GM21825 (cell line): ENCODE results near the gene TSHZ1.

Experiments used
- ATAC-seq: cut with Tn5 transposase; IDR thresholded peaks from one replicate; pipeline ENCODE4 v1.9.1; 2021; ENCODE audit warnings: mild to moderate bottlenecking, moderate library complexity; ENCODE audit not compliant: unreplicated experiment

TSHZ1 gene

GRCh38 chr18:75218065-75218923 is 7.7 kb downstream of the TSHZ1 start:
- ATAC-seq: no peak

- ATAC-seq: no peak
Measured at GRCh38 chr18:75219745-75220375, 9.3 kb downstream of the TSHZ1 start.

GRCh38 chr18:75220551-75221355 is 10.2 kb downstream of the TSHZ1 start:
- ATAC-seq: no peak

- no peak for ATAC-seq
Measured at GRCh38 chr18:75221397-75221796, 10.8 kb downstream of the TSHZ1 start.

GRCh38 chr18:75221897-75222296 is 11.3 kb downstream of the TSHZ1 start:
- ATAC-seq: no peak

GRCh38 chr18:75222407-75222806 is 11.8 kb downstream of the TSHZ1 start:
- no peak for ATAC-seq

GRCh38 chr18:75223687-75224347 is 13.2 kb downstream of the TSHZ1 start:
- ATAC-seq: no peak

- no peak for ATAC-seq
Measured at GRCh38 chr18:75226286-75226955, 15.8 kb downstream of the TSHZ1 start.

- no peak for ATAC-seq
Measured at GRCh38 chr18:75226956-75227316, 16.3 kb downstream of the TSHZ1 start.

GRCh38 chr18:75227535-75228296 is 17.1 kb downstream of the TSHZ1 start:
- ATAC-seq: no peak

GRCh38 chr18:75228967-75229366 is 18.4 kb downstream of the TSHZ1 start:
- no peak for ATAC-seq

- ATAC-seq: no peak
Measured at GRCh38 chr18:75229437-75229836, 18.8 kb downstream of the TSHZ1 start.

- ATAC-seq: no peak
Measured at GRCh38 chr18:75230163-75231052, 19.8 kb downstream of the TSHZ1 start.

GRCh38 chr18:75231053-75231406 is 20.4 kb downstream of the TSHZ1 start:
- no peak for ATAC-seq

GRCh38 chr18:75234901-75235300 is 24.3 kb downstream of the TSHZ1 start:
- ATAC-seq: no peak

GRCh38 chr18:75235896-75236295 is 25.3 kb downstream of the TSHZ1 start:
- ATAC-seq: no peak

- no peak for ATAC-seq
Measured at GRCh38 chr18:75238100-75238499, 27.5 kb downstream of the TSHZ1 start.

- ATAC-seq: no peak
Measured at GRCh38 chr18:75238786-75239185, 28.2 kb downstream of the TSHZ1 start.

- no peak for ATAC-seq
Measured at GRCh38 chr18:75240433-75240832, 29.8 kb downstream of the TSHZ1 start.
